HEK293T (cell line): ENCODE data around the gene SLC6A16.

Experiments
- BHLHE40 ChIP-seq: fragments of 450-650 bp; IDR thresholded peaks from 2 replicates; pipeline ENCODE4 v1.6.1; 2016; ENCODE audit warnings: mild to moderate bottlenecking, moderate library complexity, borderline replicate concordance
- ELF4 ChIP-seq: fragments of 450-650 bp; IDR thresholded peaks from 2 replicates; pipeline ENCODE4 v1.6.1; 2017; ENCODE audit warnings: antibody characterized with exemption
- FOXA1 ChIP-seq: fragments of 450-650 bp; IDR thresholded peaks from 2 replicates; pipeline ENCODE4 v1.6.1; 2016; ENCODE audit warnings: mild to moderate bottlenecking
- FOXM1 ChIP-seq: fragments of 450-650 bp; IDR thresholded peaks from 2 replicates; pipeline ENCODE4 v1.6.1; 2017; ENCODE audit warnings: mild to moderate bottlenecking, borderline replicate concordance
- PKNOX1 ChIP-seq: fragments of 450-650 bp; IDR thresholded peaks from 2 replicates; pipeline ENCODE4 v1.6.1; 2016
- SP1 ChIP-seq: fragments of 450-650 bp; IDR thresholded peaks from 2 replicates; pipeline ENCODE4 v1.6.1; 2017
- TARDBP ChIP-seq: fragments of 450-650 bp; IDR thresholded peaks from 2 replicates; pipeline ENCODE4 v1.6.1; 2016
- ZNF384 ChIP-seq: fragments of 450-650 bp; IDR thresholded peaks from 2 replicates; pipeline ENCODE4 v1.6.1; 2016

GRCh38 chr19:49315111-49315510 lies 9.9 kb downstream of the SLC6A16 start:
- TF ChIP-seq ZNF384 (no peak), BHLHE40 (no peak), SP1 (no peak), PKNOX1 (no peak), ELF4 (no peak), FOXM1 (no peak), TARDBP (no peak), FOXA1 (no peak)
